Measurements from ENCODE around the gene ACAD11.

DNA sequence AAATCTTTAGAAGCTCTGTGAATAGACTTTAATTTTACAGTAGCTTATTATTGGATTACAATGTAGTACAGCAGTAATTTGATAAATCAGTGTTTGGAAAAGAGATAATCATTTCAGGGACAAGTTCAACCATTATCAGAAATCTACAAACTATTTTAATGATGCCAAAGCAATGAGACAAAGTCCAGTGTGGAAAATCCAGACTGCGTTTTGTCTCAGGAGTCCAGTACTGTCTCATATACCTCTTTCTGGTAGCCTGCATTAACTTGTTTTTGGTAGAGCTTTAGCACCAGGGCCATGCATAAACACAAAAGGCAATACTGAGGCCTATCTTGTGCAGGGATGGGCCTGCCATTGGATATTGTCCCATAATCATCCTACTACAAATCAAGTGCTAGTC lies 42.8 kb downstream of the ACAD11 start:
- TF ChIP-seq CTCF (IDR thresholded peaks at IDR 0.05) = no peak
- no peak for TF ChIP-seq POLR2A (IDR thresholded peaks at IDR 0.05)
- no peak for TF ChIP-seq POLR2AphosphoS5 (IDR thresholded peaks at IDR 0.05)

Measured in upper lobe of left lung (tissue), 4 donors.